Neural progenitor cell (in vitro differentiated cells): Measurements from ENCODE around the gene RETN. TPM values are rescaled to one million over a fixed set of nuclear protein-coding genes. Genes with fewer than 3 reads are reported as not detected.

Experiments used
- DNase-seq: peaks from one replicate; pipeline ENCODE4 v3.0.0-alpha.2; 2016; ENCODE audit warnings: low spot score
- H2AFZ ChIP-seq: fragments of 200-600 bp; sonication (generic); replicated peaks from 2 replicates; pipeline ENCODE4 v1.6.1; 2016; ENCODE audit warnings: antibody characterized with exemption
- H3F3A ChIP-seq: fragments of 200-600 bp; sonication (generic); 2 replicates; pipeline ENCODE4 v1.6.1; 2016; ENCODE audit warnings: antibody characterized with exemption, low read depth
- H3K27ac ChIP-seq: fragments of 200-600 bp; sonication (generic); 2 replicates; pipeline ENCODE4 v1.5.1; 2016; ENCODE audit warnings: mild to moderate bottlenecking
- H3K27me3 ChIP-seq: fragments of 200-600 bp; sonication (generic); 2 replicates; pipeline ENCODE4 v1.6.1; 2016; ENCODE audit warnings: mild to moderate bottlenecking, moderate library complexity
- H3K36me3 ChIP-seq: fragments of 200-600 bp; sonication (generic); 2 replicates; pipeline ENCODE4 v1.5.1; 2016
- H3K4me1 ChIP-seq: fragments of 200-600 bp; sonication (generic); 2 replicates; pipeline ENCODE4 v1.6.1; 2016; ENCODE audit warnings: mixed run types
- H3K4me2 ChIP-seq: fragments of 200-600 bp; sonication (generic); 2 replicates; pipeline ENCODE4 v1.6.1; 2016
- H3K4me3 ChIP-seq: fragments of 200-600 bp; sonication (generic); 2 replicates; pipeline ENCODE4 v1.5.1; 2016
- H3K79me2 ChIP-seq: fragments of 200-600 bp; sonication (generic); 2 replicates; pipeline ENCODE4 v1.6.1; 2016; ENCODE audit warnings: low read depth
- H3K9ac ChIP-seq: fragments of 200-600 bp; sonication (generic); 2 replicates; pipeline ENCODE4 v1.6.1; 2016
- H3K9me3 ChIP-seq: fragments of 200-600 bp; sonication (generic); 2 replicates; pipeline ENCODE4 v1.5.1; 2016; ENCODE audit warnings: low read depth
- H4K20me1 ChIP-seq: fragments of 200-600 bp; sonication (generic); 2 replicates; pipeline ENCODE4 v1.6.1; 2016; ENCODE audit warnings: low read depth
- H3K27ac Mint-ChIP-seq: 3 replicates; pipeline ENCODE4 v1.8.0; 2021; ENCODE audit warnings: mixed read lengths
- H3K27me3 Mint-ChIP-seq: 2 replicates; pipeline ENCODE4 v1.8.0; 2022; ENCODE audit warnings: low read depth, mild to moderate bottlenecking, inconsistent platforms, moderate library complexity, mixed read lengths; ENCODE audit not compliant: insufficient read depth
- H3K36me3 Mint-ChIP-seq: 3 replicates; pipeline ENCODE4 v1.8.0; 2021; ENCODE audit warnings: mixed read lengths
- H3K4me1 Mint-ChIP-seq: 3 replicates; pipeline ENCODE4 v1.8.0; 2021; ENCODE audit warnings: mixed read lengths
- H3K4me3 Mint-ChIP-seq: 3 replicates; pipeline ENCODE4 v1.8.0; 2021; ENCODE audit warnings: mild to moderate bottlenecking, moderate library complexity, mixed read lengths
- H3K9me3 Mint-ChIP-seq: 3 replicates; pipeline ENCODE4 v1.8.0; 2020; ENCODE audit warnings: mixed read lengths
- CTCF ChIP-seq: fragments of 200-600 bp; sonication (generic); IDR thresholded peaks from 2 replicates; pipeline ENCODE4 v1.5.1; 2017; ENCODE audit warnings: antibody characterized with exemption, mild to moderate bottlenecking
- EZH2 ChIP-seq: fragments of 200-600 bp; sonication (generic); IDR thresholded peaks from 2 replicates; pipeline ENCODE4 v1.6.1; 2017; ENCODE audit warnings: antibody characterized with exemption, mild to moderate bottlenecking, moderate library complexity
- EZH2phosphoT487 ChIP-seq: fragments of 200-600 bp; sonication (generic); IDR thresholded peaks from 2 replicates; pipeline ENCODE4 v1.6.1; 2017; ENCODE audit warnings: antibody characterized with exemption
- total RNA-seq: library from RNA; depleted of rRNA; stranded (reverse); fragments of >200 nt; gene quantifications from 2 replicates; pipeline ENCODE4 v1.2.3, GENCODE V29; 2015; ENCODE audit warnings: low replicate concordance

RETN gene
- total RNA-seq, 1 donor from 2014 or later: not detected

DNA sequence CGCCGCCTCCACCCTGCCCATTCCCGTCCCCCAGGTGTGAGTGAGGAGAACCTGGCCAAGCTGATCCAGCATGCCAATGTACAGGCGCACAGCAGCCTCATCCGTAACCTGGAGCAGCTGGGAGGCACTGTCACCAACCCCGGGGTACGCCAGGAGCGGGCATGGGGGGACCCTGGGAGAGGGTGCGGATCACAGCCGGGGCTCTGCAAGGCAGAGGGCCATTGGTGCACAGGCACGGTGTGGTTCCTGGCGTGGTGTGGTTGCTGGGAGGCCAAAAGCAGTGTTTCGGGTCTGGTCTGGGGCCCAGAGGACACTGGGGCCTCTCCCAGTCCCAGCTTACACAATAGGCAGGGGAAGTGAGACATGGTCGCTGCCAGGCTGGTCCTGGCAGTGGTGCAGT lies 23.7 kb upstream of the RETN start:
- H3K4me1 Mint-ChIP-seq: no peaks in the 10 kb centered on the region
- peaks cover 2% of the 10 kb centered on the region for H3K27me3 Mint-ChIP-seq

DNA sequence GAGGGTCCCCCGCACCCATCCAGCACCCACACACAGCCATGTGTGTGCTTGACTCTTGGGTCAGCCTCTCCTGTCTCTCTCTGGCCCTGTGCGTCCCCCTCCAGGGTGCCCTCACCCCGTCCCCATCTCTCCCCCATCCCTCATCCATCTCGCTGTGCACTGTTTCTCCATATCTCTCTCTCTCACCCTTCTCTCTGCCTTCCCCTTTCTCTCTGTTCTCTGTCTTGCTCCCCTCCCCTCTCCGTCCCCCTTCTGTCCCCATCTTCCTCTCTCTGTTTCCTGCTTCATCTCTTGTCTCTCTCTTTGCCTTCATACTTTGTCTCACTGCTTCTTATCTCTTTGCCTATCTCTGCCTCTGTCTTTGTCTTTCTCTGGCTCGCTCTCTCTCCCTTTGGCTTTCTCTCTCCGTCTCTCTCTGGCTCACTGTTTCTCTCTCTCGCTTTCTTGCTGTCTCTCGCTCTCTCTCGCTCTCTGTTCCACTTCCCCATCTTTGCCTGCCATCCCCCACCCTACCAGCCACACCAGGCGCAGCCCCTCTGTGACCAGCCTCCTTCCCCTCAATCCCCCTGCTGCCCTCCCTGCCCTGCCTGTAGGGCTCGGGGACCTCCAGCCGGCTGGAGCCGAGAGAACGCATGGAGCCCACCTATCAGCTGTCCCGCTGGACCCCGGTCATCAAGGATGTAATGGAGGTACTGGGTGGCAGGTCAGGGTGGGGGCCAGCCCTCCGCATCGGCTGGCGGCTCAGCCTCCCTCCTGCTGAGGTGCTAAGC lies 23.0 kb upstream of the RETN start:
- H3K4me1 ChIP-seq: no peaks in the 10 kb centered on the region
- H3K9ac ChIP-seq: no peak overlapping the region
- no peaks in the 10 kb centered on the region for H4K20me1 ChIP-seq
- no peak overlapping the region for H2AFZ ChIP-seq
- H3K27me3 ChIP-seq: peaks cover 11% of the 10 kb centered on the region
- TF ChIP-seq CTCF (no peak), EZH2phosphoT487 (no peak)
- H3K4me1 Mint-ChIP-seq: no peaks in the 10 kb centered on the region
- no peaks in the 10 kb centered on the region for H3K36me3 ChIP-seq
- no peaks in the 10 kb centered on the region for H3K36me3 Mint-ChIP-seq
- no peak overlapping the region for H3K27ac Mint-ChIP-seq
- H3K79me2 ChIP-seq: no peaks in the 10 kb centered on the region
- H3K4me3 ChIP-seq: no peak overlapping the region
- H3K27me3 Mint-ChIP-seq: peaks cover under 1% of the 10 kb centered on the region
- H3K4me2 ChIP-seq: no peak overlapping the region
- no peak for DNase-seq
- no peak overlapping the region for H3K27ac ChIP-seq
- no peaks in the 10 kb centered on the region for H3F3A ChIP-seq
- no peak overlapping the region for H3K4me3 Mint-ChIP-seq
- peaks cover 2% of the 10 kb centered on the region for H3K9me3 Mint-ChIP-seq
- no peaks in the 10 kb centered on the region for H3K9me3 ChIP-seq

More for the DNA sequence above, 23.7 kb upstream of the RETN start:
- Histone ChIP-seq H3K36me3 (no peaks in the 10 kb centered on the region), H2AFZ (no peak overlapping the region), H4K20me1 (no peaks in the 10 kb centered on the region), H3F3A (peaks cover 2% of the 10 kb centered on the region), H3K79me2 (no peaks in the 10 kb centered on the region), H3K27me3 (peaks cover 4% of the 10 kb centered on the region), H3K9ac (no peak overlapping the region), H3K4me2 (no peak overlapping the region), H3K4me3 (no peak overlapping the region), H3K9me3 (no peaks in the 10 kb centered on the region), H3K4me1 (no peaks in the 10 kb centered on the region), H3K27ac (no peak overlapping the region)
- Mint-ChIP-seq H3K36me3 (no peaks in the 10 kb centered on the region), H3K27ac (no peak overlapping the region), H3K9me3 (peaks cover 2% of the 10 kb centered on the region), H3K4me3 (no peak overlapping the region)
- no peak for DNase-seq
- no peak for TF ChIP-seq CTCF
- TF ChIP-seq EZH2phosphoT487: no peak
- no peak for TF ChIP-seq EZH2

- Mint-ChIP-seq H3K9me3 (peaks cover 2% of the 10 kb centered on the region), H3K36me3 (no peaks in the 10 kb centered on the region), H3K4me1 (no peaks in the 10 kb centered on the region), H3K27ac (no peak overlapping the region), H3K4me3 (no peak overlapping the region), H3K27me3 (peaks cover 2% of the 10 kb centered on the region)
- H3K79me2 ChIP-seq: no peaks in the 10 kb centered on the region
- no peak for DNase-seq
- no peak overlapping the region for H3K4me2 ChIP-seq
- H3F3A ChIP-seq: no peaks in the 10 kb centered on the region
- H3K27me3 ChIP-seq: peaks cover 16% of the 10 kb centered on the region
- no peaks in the 10 kb centered on the region for H3K4me1 ChIP-seq
- H3K9me3 ChIP-seq: no peaks in the 10 kb centered on the region
- TF ChIP-seq EZH2phosphoT487: no peak
- no peak for TF ChIP-seq EZH2
- no peak for TF ChIP-seq CTCF
- H2AFZ ChIP-seq: no peak overlapping the region
- H3K4me3 ChIP-seq: no peak overlapping the region
- no peak overlapping the region for H3K27ac ChIP-seq
- no peak overlapping the region for H3K9ac ChIP-seq
- H4K20me1 ChIP-seq: no peaks in the 10 kb centered on the region
- no peaks in the 10 kb centered on the region for H3K36me3 ChIP-seq
Measured at GRCh38 chr19:7646426-7646700, 22.5 kb upstream of the RETN start.
